Measurements from ENCODE around the gene GLP2R. TPM values are rescaled to one million over a fixed set of nuclear protein-coding genes. Genes with fewer than 3 reads are reported as not detected.

Gene GLP2R
- total and polyA plus RNA-seq, 4 experiments from 2014 or later: not detected

DNA sequence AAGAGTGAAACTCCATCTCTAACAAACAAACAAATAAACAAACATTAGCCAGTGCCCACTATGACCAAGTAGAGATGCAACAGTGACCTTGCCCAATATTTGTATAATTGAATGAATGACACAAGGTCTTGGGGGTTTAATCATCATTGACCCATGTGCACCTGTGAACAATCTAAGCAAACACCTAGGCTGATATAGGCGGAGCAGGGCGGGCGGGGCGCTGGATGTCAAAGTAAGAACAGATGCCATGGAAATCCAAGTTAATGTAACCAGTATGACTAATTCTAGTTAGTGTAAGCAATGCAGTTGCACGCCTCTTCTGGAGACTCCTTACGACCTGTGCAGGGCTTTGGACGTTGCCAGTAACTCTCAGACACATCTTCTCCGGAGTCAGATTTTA lies 61.8 kb downstream of the GLP2R start:
- Mint-ChIP-seq H3K36me3 (peaks cover 0 to 1% of the 10 kb centered on the region in 2 donors), H3K27me3 (peaks cover 2 to 6% of the 10 kb centered on the region in 2 donors), H3K4me3 (no peak overlapping the region), H3K9me3 (peaks cover 2 to 24% (median 16%) of the 10 kb centered on the region in 8 donors), H3K27ac (no peak overlapping the region), H3K4me1 (no peaks in the 10 kb centered on the region)
- H3K27me3 ChIP-seq (ENCODE audit: insufficient read depth, low read length): no peaks in the 10 kb centered on the region
- H3K9me3 ChIP-seq (ENCODE audit: control insufficient read depth in 1 of 2, low read length in 2 of 2): peaks cover 0 to 2% of the 10 kb centered on the region in 2 donors
- H3K36me3 ChIP-seq (ENCODE audit: insufficient read depth, low read length): no peaks in the 10 kb centered on the region
- H3K27ac ChIP-seq (ENCODE audit: low read depth, low read length): no peak overlapping the region
- H3K4me3 ChIP-seq (ENCODE audit: low read length in 2 of 2): no peak overlapping the region
- intact Hi-C loops (cut with micrococcal nuclease): no loop called here
- ChIA-PET POLR2A (ENCODE audit: partially characterized antibody) (no interaction called here), CTCF (ENCODE audit: partially characterized antibody) (no interaction called here)
- DNase-seq: no peak
- H3K4me1 ChIP-seq (ENCODE audit: insufficient read depth, low read length): no peaks in the 10 kb centered on the region

DNA sequence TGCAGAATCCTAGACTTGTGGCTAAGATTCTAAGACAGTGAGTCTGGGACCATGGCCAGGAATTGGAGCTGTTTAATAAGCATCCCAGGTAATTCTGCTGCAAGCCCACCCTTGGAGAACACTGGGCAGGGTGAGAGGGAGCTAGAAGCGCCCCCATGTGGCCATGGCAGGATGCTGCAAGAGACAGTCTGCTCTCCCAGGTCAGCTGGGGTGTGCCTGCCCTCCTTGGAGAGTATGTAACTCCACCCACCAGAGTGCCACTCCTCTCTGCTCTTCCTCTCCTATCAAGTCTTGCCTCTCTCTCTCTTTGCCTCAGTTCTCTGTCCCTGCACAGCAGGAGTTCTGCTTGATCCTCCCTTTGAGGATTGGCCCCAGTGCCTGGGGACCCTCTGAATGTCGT lies 64.4 kb downstream of the GLP2R start:
- no peak overlapping the region for H3K27ac ChIP-seq (ENCODE audit: low read depth, low read length)
- no peaks in the 10 kb centered on the region for H3K36me3 ChIP-seq (ENCODE audit: insufficient read depth, low read length)
- no peaks in the 10 kb centered on the region for H3K36me3 Mint-ChIP-seq
- no peaks in the 10 kb centered on the region for H3K27me3 ChIP-seq (ENCODE audit: insufficient read depth, low read length)
- intact Hi-C loops (cut with micrococcal nuclease): no loop called here
- no peak for DNase-seq
- H3K9me3 ChIP-seq (ENCODE audit: control insufficient read depth in 1 of 2, low read length in 2 of 2): no peaks in the 10 kb centered on the region
- ChIA-PET POLR2A (ENCODE audit: partially characterized antibody) (no interaction called here), CTCF (ENCODE audit: partially characterized antibody) (interaction anchor here (1.5 kb wide), 1 partner anchor 8 kb away, joined by 4 read pairs; no protein-coding TSS in a partner anchor)
- no peak overlapping the region for H3K27ac Mint-ChIP-seq
- no peak overlapping the region for H3K4me3 ChIP-seq (ENCODE audit: low read length in 2 of 2)
- no peaks in the 10 kb centered on the region for H3K4me1 ChIP-seq (ENCODE audit: insufficient read depth, low read length)
- H3K4me1 Mint-ChIP-seq: no peaks in the 10 kb centered on the region
- peaks cover 0 to 5% (median under 1%) of the 10 kb centered on the region in 8 donors for H3K9me3 Mint-ChIP-seq
- peaks cover 2 to 11% of the 10 kb centered on the region in 2 donors for H3K27me3 Mint-ChIP-seq
- no peak overlapping the region for H3K4me3 Mint-ChIP-seq

DNA sequence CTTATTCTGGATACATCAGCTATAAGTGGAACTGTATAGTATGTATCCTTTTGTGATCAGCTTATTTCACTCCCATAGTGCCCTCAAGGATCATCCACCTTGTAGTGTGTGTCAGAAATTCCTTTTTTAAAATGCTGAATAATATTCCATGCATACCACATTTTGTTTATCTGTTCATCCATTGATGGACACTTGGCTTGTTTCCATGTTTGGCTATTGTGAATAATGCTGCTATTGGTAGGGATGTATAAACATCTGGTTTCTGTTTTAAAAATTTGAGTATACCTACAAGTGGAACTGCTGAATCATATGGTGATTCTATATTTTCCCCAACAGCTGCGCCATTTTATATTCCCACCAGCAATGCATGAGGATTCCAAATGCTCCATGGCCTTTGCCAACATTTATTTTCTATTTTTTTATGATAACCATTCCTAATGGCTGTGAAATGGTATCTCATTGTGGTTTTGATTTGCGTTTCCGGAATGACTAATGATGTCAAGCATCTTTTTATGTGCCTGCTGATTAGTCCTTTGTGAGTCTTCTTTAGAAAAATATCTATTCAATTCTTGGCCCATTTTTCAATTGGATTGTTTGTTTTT lies 67.8 kb downstream of the GLP2R start:
- Mint-ChIP-seq H3K4me3 (no peak overlapping the region), H3K27ac (no peak overlapping the region), H3K4me1 (no peaks in the 10 kb centered on the region), H3K36me3 (no peaks in the 10 kb centered on the region), H3K27me3 (peaks cover 5 to 19% of the 10 kb centered on the region in 2 donors), H3K9me3 (peaks cover 0 to 2% (median 0%) of the 10 kb centered on the region in 8 donors)
- Histone ChIP-seq H3K9me3 (ENCODE audit: control insufficient read depth in 1 of 2, low read length in 2 of 2) (no peaks in the 10 kb centered on the region), H3K4me3 (ENCODE audit: low read length in 2 of 2) (no peak overlapping the region), H3K27me3 (ENCODE audit: insufficient read depth, low read length) (no peaks in the 10 kb centered on the region), H3K27ac (ENCODE audit: low read depth, low read length) (no peak overlapping the region), H3K36me3 (ENCODE audit: insufficient read depth, low read length) (no peaks in the 10 kb centered on the region), H3K4me1 (ENCODE audit: insufficient read depth, low read length) (no peaks in the 10 kb centered on the region)
- DNase-seq: no peak
- intact Hi-C loops (cut with micrococcal nuclease): no loop called here
- ChIA-PET POLR2A (ENCODE audit: partially characterized antibody) (no interaction called here), CTCF (ENCODE audit: partially characterized antibody) (no interaction called here)

DNA sequence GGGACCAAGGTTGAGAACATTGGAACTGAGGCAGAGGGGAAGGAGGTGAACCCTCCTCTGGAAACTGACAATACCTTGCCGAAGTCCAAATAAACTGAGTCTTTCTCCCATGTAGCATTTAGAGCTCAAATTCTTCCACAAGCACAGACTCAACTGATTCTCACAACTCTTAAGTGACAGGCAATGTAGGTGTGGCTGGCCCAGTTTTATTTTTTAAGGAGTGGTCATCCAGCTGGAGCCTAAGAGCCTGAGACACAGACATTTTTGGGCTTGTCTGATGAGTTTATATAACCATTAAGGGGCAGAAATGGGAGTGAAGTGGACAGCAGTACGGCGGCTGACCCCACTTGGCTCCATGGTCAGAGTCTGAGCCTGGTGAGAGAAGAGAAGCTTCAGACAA lies 68.5 kb downstream of the GLP2R start:
- no peak overlapping the region for H3K4me3 ChIP-seq (ENCODE audit: low read length in 2 of 2)
- Mint-ChIP-seq H3K27ac (no peak overlapping the region), H3K27me3 (peaks cover 5 to 19% of the 10 kb centered on the region in 2 donors), H3K36me3 (no peaks in the 10 kb centered on the region), H3K9me3 (peaks cover 0 to 2% (median 0%) of the 10 kb centered on the region in 8 donors), H3K4me3 (no peak overlapping the region), H3K4me1 (no peaks in the 10 kb centered on the region)
- ChIA-PET CTCF (ENCODE audit: partially characterized antibody) (no interaction called here), POLR2A (ENCODE audit: partially characterized antibody) (no interaction called here)
- H3K9me3 ChIP-seq (ENCODE audit: control insufficient read depth in 1 of 2, low read length in 2 of 2): no peaks in the 10 kb centered on the region
- no peak for DNase-seq
- H3K4me1 ChIP-seq (ENCODE audit: insufficient read depth, low read length): no peaks in the 10 kb centered on the region
- intact Hi-C loops (cut with micrococcal nuclease): no loop called here
- H3K36me3 ChIP-seq (ENCODE audit: insufficient read depth, low read length): no peaks in the 10 kb centered on the region
- H3K27me3 ChIP-seq (ENCODE audit: insufficient read depth, low read length): no peaks in the 10 kb centered on the region
- no peak overlapping the region for H3K27ac ChIP-seq (ENCODE audit: low read depth, low read length)

DNA sequence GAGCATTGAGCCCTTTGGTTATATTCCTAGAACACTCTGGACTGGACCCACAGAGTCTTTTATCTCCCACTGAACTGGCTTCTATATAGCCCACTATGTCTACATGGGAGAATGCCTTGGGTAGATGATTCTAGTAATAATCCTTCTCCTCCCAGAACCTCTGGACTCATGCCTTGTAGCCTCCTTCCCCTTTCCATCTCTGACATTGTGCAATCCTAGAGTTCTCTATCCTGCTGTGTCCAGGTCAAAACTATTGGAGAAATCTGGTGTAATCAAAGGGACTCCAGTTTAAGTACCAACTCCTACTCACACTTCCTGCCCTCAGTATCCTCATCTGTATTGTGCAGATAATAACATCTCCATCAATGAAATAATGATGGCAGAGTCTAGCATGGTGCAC lies 70.2 kb downstream of the GLP2R start:
- intact Hi-C loops (cut with micrococcal nuclease): no loop called here
- Histone ChIP-seq H3K9me3 (ENCODE audit: control insufficient read depth in 1 of 2, low read length in 2 of 2) (no peaks in the 10 kb centered on the region), H3K4me3 (ENCODE audit: low read length in 2 of 2) (no peak overlapping the region), H3K27me3 (ENCODE audit: insufficient read depth, low read length) (no peaks in the 10 kb centered on the region), H3K4me1 (ENCODE audit: insufficient read depth, low read length) (no peaks in the 10 kb centered on the region), H3K36me3 (ENCODE audit: insufficient read depth, low read length) (no peaks in the 10 kb centered on the region), H3K27ac (ENCODE audit: low read depth, low read length) (no peak overlapping the region)
- Mint-ChIP-seq H3K27me3 (peaks cover 8 to 22% of the 10 kb centered on the region in 2 donors), H3K27ac (no peak overlapping the region), H3K36me3 (no peaks in the 10 kb centered on the region), H3K4me3 (no peak overlapping the region), H3K9me3 (peaks cover 0 to 2% (median 0%) of the 10 kb centered on the region in 8 donors), H3K4me1 (no peaks in the 10 kb centered on the region)
- DNase-seq: no peak
- CTCF ChIA-PET (ENCODE audit: partially characterized antibody): no interaction called here
- POLR2A ChIA-PET (ENCODE audit: partially characterized antibody): no interaction called here

DNA sequence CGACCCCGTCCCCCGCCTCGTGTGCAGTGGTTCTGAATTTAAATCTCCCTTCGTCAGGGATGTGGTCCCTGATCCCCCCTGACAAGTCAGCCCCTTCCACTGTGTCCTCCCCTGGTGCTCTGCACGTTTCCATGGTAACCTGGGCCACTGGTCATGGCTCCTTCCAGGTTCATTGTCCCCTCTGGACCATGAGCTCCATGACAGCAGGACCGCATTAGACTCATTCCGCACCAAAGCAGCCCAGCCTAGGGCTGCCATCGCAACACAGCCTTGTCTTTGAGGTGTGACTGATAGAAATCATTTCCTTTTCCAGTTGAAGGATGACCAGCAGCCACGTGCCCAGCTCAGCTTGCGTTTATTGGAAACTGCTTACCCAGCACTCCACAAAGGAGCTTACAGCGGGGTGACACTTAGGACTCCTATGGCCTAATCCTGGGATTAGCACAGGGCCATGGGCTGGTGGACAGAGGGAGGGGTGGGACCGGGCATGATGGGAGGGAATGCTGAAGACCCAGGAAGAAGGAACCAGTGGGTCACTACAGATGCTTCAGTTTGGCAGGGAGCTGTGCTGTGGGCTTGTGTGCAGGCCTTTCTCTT lies 71.7 kb downstream of the GLP2R start:
- Mint-ChIP-seq H3K27ac (no peak overlapping the region), H3K9me3 (peaks cover 0 to 2% (median 0%) of the 10 kb centered on the region in 8 donors), H3K36me3 (no peaks in the 10 kb centered on the region), H3K27me3 (peaks cover 6 to 19% of the 10 kb centered on the region in 2 donors), H3K4me3 (no peak overlapping the region), H3K4me1 (no peaks in the 10 kb centered on the region)
- ChIA-PET CTCF (ENCODE audit: partially characterized antibody) (interaction anchor here (0.8 kb wide), 1 partner anchor 8 kb away, joined by 4 read pairs; no protein-coding TSS in a partner anchor), POLR2A (ENCODE audit: partially characterized antibody) (no interaction called here)
- DNase-seq: no peak
- intact Hi-C loops (cut with micrococcal nuclease): no loop called here
- H3K27me3 ChIP-seq (ENCODE audit: insufficient read depth, low read length): no peaks in the 10 kb centered on the region
- H3K27ac ChIP-seq (ENCODE audit: low read depth, low read length): no peak overlapping the region
- H3K4me3 ChIP-seq (ENCODE audit: low read length in 2 of 2): no peak overlapping the region
- no peaks in the 10 kb centered on the region for H3K9me3 ChIP-seq (ENCODE audit: control insufficient read depth in 1 of 2, low read length in 2 of 2)
- no peaks in the 10 kb centered on the region for H3K4me1 ChIP-seq (ENCODE audit: insufficient read depth, low read length)
- no peaks in the 10 kb centered on the region for H3K36me3 ChIP-seq (ENCODE audit: insufficient read depth, low read length)

DNA sequence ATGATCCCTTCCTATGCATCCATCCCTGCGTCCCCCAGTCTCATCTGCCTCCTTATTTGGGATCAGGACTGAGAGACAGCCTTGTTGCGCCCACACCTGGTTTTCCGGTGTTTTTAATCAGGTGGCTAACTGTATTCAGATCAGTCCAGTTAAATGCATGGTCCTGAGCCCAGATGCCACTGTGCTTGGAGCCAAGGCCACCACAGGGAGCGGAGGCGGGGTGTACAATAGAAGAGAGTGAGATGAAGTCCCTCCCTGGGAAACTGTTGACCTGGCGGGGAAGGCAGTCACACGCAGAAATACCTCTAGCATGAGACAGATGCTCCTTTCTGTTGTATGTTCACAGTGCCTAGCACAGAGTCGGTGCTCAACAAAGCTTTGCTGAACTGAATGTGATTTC lies 73.1 kb downstream of the GLP2R start:
- H3K36me3 ChIP-seq (ENCODE audit: insufficient read depth, low read length): no peaks in the 10 kb centered on the region
- DNase-seq: no peak
- H3K27me3 ChIP-seq (ENCODE audit: insufficient read depth, low read length): no peaks in the 10 kb centered on the region
- peaks cover 0 to 2% (median 0%) of the 10 kb centered on the region in 8 donors for H3K9me3 Mint-ChIP-seq
- ChIA-PET POLR2A (ENCODE audit: partially characterized antibody) (no interaction called here), CTCF (ENCODE audit: partially characterized antibody) (no interaction called here)
- H3K4me3 Mint-ChIP-seq: no peak overlapping the region
- H3K4me3 ChIP-seq (ENCODE audit: low read length in 2 of 2): no peak overlapping the region
- no peak overlapping the region for H3K27ac ChIP-seq (ENCODE audit: low read depth, low read length)
- no peak overlapping the region for H3K27ac Mint-ChIP-seq
- peaks cover 6 to 19% of the 10 kb centered on the region in 2 donors for H3K27me3 Mint-ChIP-seq
- no peaks in the 10 kb centered on the region for H3K4me1 Mint-ChIP-seq
- H3K9me3 ChIP-seq (ENCODE audit: control insufficient read depth in 1 of 2, low read length in 2 of 2): no peaks in the 10 kb centered on the region
- no peaks in the 10 kb centered on the region for H3K4me1 ChIP-seq (ENCODE audit: insufficient read depth, low read length)
- intact Hi-C loops (cut with micrococcal nuclease): no loop called here
- H3K36me3 Mint-ChIP-seq: no peaks in the 10 kb centered on the region

Data from CD4-positive, alpha-beta memory T cell (primary cell).